SK-N-SH (cell line): ENCODE data around the gene ARHGEF1. TPM values are rescaled to one million over a fixed set of nuclear protein-coding genes. Genes with fewer than 3 reads are reported as not detected.

ENCODE experiments used
- CTCF ChIA-PET: fragments of 300-600, 350-600 bp; formaldehyde crosslinking; extraction: SDS; loops from one replicate; lab custom pipeline; 2021; lab: Yijun Ruan, JAX
- POLR2A ChIA-PET: fragments of 350-600 bp; sonication (Branson Sonifier 250); formaldehyde crosslinking; extraction: SDS; loops from one replicate; lab custom pipeline; 2020; ENCODE audit warnings: antibody characterized with exemption, inconsistent platforms; lab: Yijun Ruan, JAX
- DNase-seq: peaks from one replicate; pipeline ENCODE4 v3.0.0; 2012
- H2AFZ ChIP-seq: fragments of 200-600 bp; sonication (generic); 2 replicates; pipeline ENCODE4 v1.8.1; 2016; ENCODE audit warnings: antibody characterized with exemption, mild to moderate bottlenecking, low read depth
- H3F3A ChIP-seq: fragments of 200-600 bp; sonication (generic); replicated peaks from 2 replicates; pipeline ENCODE3; 2016; ENCODE audit warnings: antibody characterized with exemption, mild to moderate bottlenecking; ENCODE audit not compliant: insufficient read depth
- H3K27ac ChIP-seq, 2 experiments: fragments of 200-500 bp in 1 of 2; fragments of 200-600 bp in 1 of 2; sonication (Bioruptor generic) in 1 of 2; sonication (generic), shearing (Covaris generic) in 1 of 2; 2 replicates each; pipeline versions ENCODE4 v1.5.1 to v1.6.1; 2014 to 2016; ENCODE audit warnings: low read depth in 2 of 2, inconsistent platforms in 1 of 2, low read length in 1 of 2, mild to moderate bottlenecking in 1 of 2, mixed read lengths in 1 of 2
- H3K27me3 ChIP-seq: fragments of 200-600 bp; sonication (generic), shearing (Covaris generic); 2 replicates; pipeline ENCODE4 v1.6.1; 2016; ENCODE audit warnings: mixed run types; ENCODE audit not compliant: insufficient read depth
- H3K36me3 ChIP-seq, 2 experiments: fragments of 200-500 bp in 1 of 2; fragments of 200-600 bp in 1 of 2; sonication (Bioruptor generic) in 1 of 2; sonication (generic) in 1 of 2; replicated peaks in 1 of 2; 2 replicates each; pipeline versions ENCODE3 to v1.5.1; 2014 to 2016; ENCODE audit warnings: low read length in 1 of 2, mild to moderate bottlenecking in 1 of 2; ENCODE audit not compliant: insufficient read depth in 2 of 2, control insufficient read depth in 1 of 2
- H3K4me1 ChIP-seq, 2 experiments: fragments of 200-500 bp in 1 of 2; fragments of 200-600 bp in 1 of 2; sonication (Bioruptor generic) in 1 of 2; sonication (generic), shearing (Covaris generic) in 1 of 2; 2 replicates each; pipeline versions ENCODE4 v1.5.1 to v1.6.1; 2014 to 2016; ENCODE audit warnings: low read depth in 1 of 2, low read length in 1 of 2, mixed run types in 1 of 2; ENCODE audit not compliant: insufficient read depth in 2 of 2, control insufficient read depth in 1 of 2
- H3K4me2 ChIP-seq: fragments of 200-600 bp; sonication (generic), shearing (Covaris generic); 2 replicates; pipeline ENCODE4 v1.6.1; 2017; ENCODE audit warnings: mixed run types
- H3K4me3 ChIP-seq, 2 experiments: fragments of 200-500 bp in 1 of 2; fragments of 200-600 bp in 1 of 2; sonication (Bioruptor generic) in 1 of 2; sonication (generic), shearing (Covaris generic) in 1 of 2; 2 replicates each; pipeline versions ENCODE4 v1.5.1 to v1.8.1; 2014 to 2016; ENCODE audit warnings: low read depth in 2 of 2, inconsistent platforms in 1 of 2, low read length in 1 of 2, mild to moderate bottlenecking in 1 of 2, mixed read lengths in 1 of 2, moderate library complexity in 1 of 2
- H3K79me2 ChIP-seq: fragments of 200-600 bp; sonication (generic); 2 replicates; pipeline ENCODE4 v1.8.1; 2017; ENCODE audit warnings: mild to moderate bottlenecking; ENCODE audit not compliant: insufficient read depth
- H3K9ac ChIP-seq: fragments of 200-600 bp; sonication (generic); 2 replicates; pipeline ENCODE4 v1.6.1; 2017; ENCODE audit warnings: mixed run types
- H3K9me2 ChIP-seq: fragments of 200-600 bp; sonication (generic); 2 replicates; pipeline ENCODE4 v1.6.1; 2017; ENCODE audit warnings: mixed run types
- H3K9me3 ChIP-seq: fragments of 200-600 bp; sonication (generic); 2 replicates; pipeline ENCODE4 v1.6.1; 2017; ENCODE audit warnings: mixed run types, mild to moderate bottlenecking, moderate library complexity
- H4K20me1 ChIP-seq: fragments of 200-600 bp; sonication (generic); 2 replicates; pipeline ENCODE4 v1.6.1; 2017; ENCODE audit warnings: mild to moderate bottlenecking, mixed run types; ENCODE audit not compliant: insufficient read depth
- CHD2 ChIP-seq: fragments of 150-350 bp; IDR thresholded peaks from 2 replicates; pipeline ENCODE4 v1.6.1; 2018; ENCODE audit warnings: low read length; ENCODE audit not compliant: partially characterized antibody
- FOSL2 ChIP-seq: IDR thresholded peaks from 2 replicates; pipeline ENCODE4 v1.4.0; 2012; ENCODE audit warnings: low read depth, mild to moderate bottlenecking, moderate library complexity, borderline replicate concordance
- FOXJ3 ChIP-seq: sonication (generic); formaldehyde crosslinking; IDR thresholded peaks from 2 replicates; pipeline ENCODE4 v1.5.1; 2020; ENCODE audit warnings: mild to moderate bottlenecking, missing genetic modification reagents
- GATA2 ChIP-seq: sonication (generic); formaldehyde crosslinking; IDR thresholded peaks from 2 replicates; pipeline ENCODE4 v1.5.0; 2020; ENCODE audit warnings: mild to moderate bottlenecking, missing genetic modification reagents
- MEF2A ChIP-seq: IDR thresholded peaks from 2 replicates; pipeline ENCODE4 v1.4.0; 2012; ENCODE audit warnings: low read depth, borderline replicate concordance
- MXI1 ChIP-seq: IDR thresholded peaks from 2 replicates; pipeline ENCODE4 v1.6.1; 2012; ENCODE audit warnings: mild to moderate bottlenecking, low read depth, low read length, improper control_type of control experiment
- NRF1 ChIP-seq: IDR thresholded peaks from 2 replicates; pipeline ENCODE4 v1.6.1; 2012; ENCODE audit warnings: low read depth, mild to moderate bottlenecking, low read length
- POLR2AphosphoS5 ChIP-seq: IDR thresholded peaks from 2 replicates; pipeline ENCODE4 v1.6.1; 2012; ENCODE audit warnings: low read depth, low read length
- RCOR1 ChIP-seq: fragments of 150-350 bp; IDR thresholded peaks from 2 replicates; pipeline ENCODE4 v1.6.1; 2017; ENCODE audit warnings: antibody characterized with exemption, low read length
- RXRA ChIP-seq: IDR thresholded peaks from 2 replicates; pipeline ENCODE4 v1.4.0; 2012; ENCODE audit warnings: low read depth, mild to moderate bottlenecking, borderline replicate concordance
- TCF12 ChIP-seq: IDR thresholded peaks from 2 replicates; pipeline ENCODE4 v1.4.0; 2012
- YY1 ChIP-seq: IDR thresholded peaks from 2 replicates; pipeline ENCODE4 v1.4.0; 2012; ENCODE audit warnings: low read depth, mild to moderate bottlenecking
- WGBS: methylation state at CpG from one replicate; pipeline ENCODE4 v1.1.6; 2017; ENCODE audit warnings: low lambda C conversion rate; 5-methylcytosine and 5-hydroxymethylcytosine counted together
- polyA plus RNA-seq, 3 experiments: library from polyadenylated mRNA; depleted of rRNA; stranded (reverse); fragments of >200 nt; gene quantifications; 2 replicates each; pipeline ENCODE4 v1.2.3, GENCODE V29; 2012
- TF ChIP-seq, protein P1 (sequence below): IDR thresholded peaks from 2 replicates; pipeline ENCODE4 v1.6.1; 2012; ENCODE audit warnings: mild to moderate bottlenecking, low read depth, low read length, moderate library complexity
- TF ChIP-seq, protein P2 (sequence below): fragments of 200-600 bp; sonication (generic); IDR thresholded peaks from 2 replicates; pipeline ENCODE4 v1.6.1; 2017; ENCODE audit warnings: antibody characterized with exemption, mild to moderate bottlenecking, moderate library complexity
- TF ChIP-seq, protein P3 (sequence below): fragments of 150-350 bp; IDR thresholded peaks from 2 replicates; pipeline ENCODE4 v1.6.1; 2016; ENCODE audit warnings: mild to moderate bottlenecking, low read depth, low read length
- TF ChIP-seq, protein P4 (sequence below): fragments of 150-350 bp; IDR thresholded peaks from 2 replicates; pipeline ENCODE4 v1.6.1; 2017; ENCODE audit warnings: antibody characterized with exemption, low read length, low read depth, borderline replicate concordance
- TF ChIP-seq, protein P5 (sequence below): IDR thresholded peaks from 2 replicates; pipeline ENCODE4 v1.4.0; 2012; ENCODE audit warnings: low read depth

ARHGEF1 gene
- polyA plus RNA-seq, 1 of the 3 experiments (the other 2 are of a cell fraction) = 102 TPM

DNA sequence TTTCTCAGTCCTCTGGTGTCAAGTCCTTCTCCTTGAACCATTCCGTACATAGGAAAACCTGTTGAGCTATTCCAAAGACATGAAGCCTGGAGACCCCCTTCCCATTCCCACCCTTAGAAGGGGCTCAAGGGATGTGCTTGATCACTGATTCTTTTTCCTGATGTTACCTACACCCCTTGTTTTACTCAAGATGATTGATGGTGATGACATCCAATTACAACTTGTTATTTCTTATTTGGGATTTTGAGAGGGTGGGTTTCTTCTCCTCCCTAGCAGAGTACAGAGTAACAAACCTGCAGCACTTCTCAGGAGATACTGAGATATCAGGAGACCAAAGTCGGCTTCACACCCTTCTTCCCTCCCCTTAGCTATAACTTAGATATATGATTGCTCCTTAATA is 29.6 kb upstream of the ARHGEF1 start:
- ChIA-PET POLR2A (no interaction called here), CTCF (interaction anchor here (1.0 to 5.5 kb wide), 2 partner anchors 12 to 17 kb away, joined by 3 to 34 read pairs; no protein-coding TSS in a partner anchor)
- H4K20me1 ChIP-seq = no peaks in the 10 kb centered on the region
- H3K79me2 ChIP-seq = no peaks in the 10 kb centered on the region
- no peaks in the 10 kb centered on the region for H3K4me1 ChIP-seq
- H2AFZ ChIP-seq = no peak overlapping the region
- no peak for DNase-seq
- H3K9ac ChIP-seq = no peak overlapping the region
- H3F3A ChIP-seq = no peaks in the 10 kb centered on the region
- no peak overlapping the region for H3K4me2 ChIP-seq
- H3K27me3 ChIP-seq = peaks cover 67% of the 10 kb centered on the region
- H3K4me3 ChIP-seq = no peak overlapping the region
- 14% methylated on average over 2 of the region's 2 CpGs for WGBS
- H3K36me3 ChIP-seq = no peaks in the 10 kb centered on the region
- TF ChIP-seq RXRA = no peak
- no peak for TF ChIP-seq RCOR1
- no peak for TF ChIP-seq MXI1
- no peak for TF ChIP-seq GATA2
- TF ChIP-seq, protein P1, sequence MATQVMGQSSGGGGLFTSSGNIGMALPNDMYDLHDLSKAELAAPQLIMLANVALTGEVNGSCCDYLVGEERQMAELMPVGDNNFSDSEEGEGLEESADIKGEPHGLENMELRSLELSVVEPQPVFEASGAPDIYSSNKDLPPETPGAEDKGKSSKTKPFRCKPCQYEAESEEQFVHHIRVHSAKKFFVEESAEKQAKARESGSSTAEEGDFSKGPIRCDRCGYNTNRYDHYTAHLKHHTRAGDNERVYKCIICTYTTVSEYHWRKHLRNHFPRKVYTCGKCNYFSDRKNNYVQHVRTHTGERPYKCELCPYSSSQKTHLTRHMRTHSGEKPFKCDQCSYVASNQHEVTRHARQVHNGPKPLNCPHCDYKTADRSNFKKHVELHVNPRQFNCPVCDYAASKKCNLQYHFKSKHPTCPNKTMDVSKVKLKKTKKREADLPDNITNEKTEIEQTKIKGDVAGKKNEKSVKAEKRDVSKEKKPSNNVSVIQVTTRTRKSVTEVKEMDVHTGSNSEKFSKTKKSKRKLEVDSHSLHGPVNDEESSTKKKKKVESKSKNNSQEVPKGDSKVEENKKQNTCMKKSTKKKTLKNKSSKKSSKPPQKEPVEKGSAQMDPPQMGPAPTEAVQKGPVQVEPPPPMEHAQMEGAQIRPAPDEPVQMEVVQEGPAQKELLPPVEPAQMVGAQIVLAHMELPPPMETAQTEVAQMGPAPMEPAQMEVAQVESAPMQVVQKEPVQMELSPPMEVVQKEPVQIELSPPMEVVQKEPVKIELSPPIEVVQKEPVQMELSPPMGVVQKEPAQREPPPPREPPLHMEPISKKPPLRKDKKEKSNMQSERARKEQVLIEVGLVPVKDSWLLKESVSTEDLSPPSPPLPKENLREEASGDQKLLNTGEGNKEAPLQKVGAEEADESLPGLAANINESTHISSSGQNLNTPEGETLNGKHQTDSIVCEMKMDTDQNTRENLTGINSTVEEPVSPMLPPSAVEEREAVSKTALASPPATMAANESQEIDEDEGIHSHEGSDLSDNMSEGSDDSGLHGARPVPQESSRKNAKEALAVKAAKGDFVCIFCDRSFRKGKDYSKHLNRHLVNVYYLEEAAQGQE = no peak
- no peak for TF ChIP-seq POLR2AphosphoS5
- no peak for TF ChIP-seq NRF1
- no peaks in the 10 kb centered on the region for H3K9me2 ChIP-seq
- H3K9me3 ChIP-seq = no peaks in the 10 kb centered on the region
- H3K27ac ChIP-seq = no peak overlapping the region

DNA sequence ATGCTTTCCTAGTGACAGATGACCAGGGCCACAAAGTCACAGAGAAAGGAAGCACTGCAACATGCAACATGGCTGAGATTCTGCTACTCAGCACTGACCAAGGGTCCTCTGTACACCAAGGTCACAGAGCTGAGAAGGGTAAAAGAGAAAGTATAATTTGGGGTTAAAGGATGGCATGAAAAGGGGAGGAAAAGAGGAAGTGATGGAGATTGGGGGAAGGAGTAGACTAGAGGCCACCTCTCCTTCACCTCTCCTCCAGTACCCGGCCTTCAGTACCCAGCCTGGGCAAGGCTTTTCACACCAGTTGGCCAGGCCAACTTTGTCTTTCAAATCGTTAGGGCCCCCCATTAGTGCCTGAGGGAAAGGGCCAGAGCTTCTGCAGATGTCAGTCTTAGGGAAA is 29.2 kb upstream of the ARHGEF1 start:
- no peak overlapping the region for H3K4me2 ChIP-seq
- no peaks in the 10 kb centered on the region; a peak in 1 of 4 replicates for H3K4me1 ChIP-seq
- no peak for DNase-seq
- no peaks in the 10 kb centered on the region for H3K79me2 ChIP-seq
- no peaks in the 10 kb centered on the region for H3K36me3 ChIP-seq
- 3% methylated on average over 2 of the region's 2 CpGs for WGBS
- H3K9me2 ChIP-seq = no peaks in the 10 kb centered on the region
- ChIA-PET POLR2A (no interaction called here), CTCF (interaction anchor here (0.6 to 5.5 kb wide), 3 partner anchors 17 to 59 kb away, joined by 3 to 34 read pairs (median 3); no protein-coding TSS in a partner anchor)
- H3K9ac ChIP-seq = no peak overlapping the region
- peaks cover 67% of the 10 kb centered on the region for H3K27me3 ChIP-seq
- no peak overlapping the region for H3K4me3 ChIP-seq
- no peaks in the 10 kb centered on the region for H3F3A ChIP-seq
- TF ChIP-seq MEF2A = no peak
- TF ChIP-seq RXRA = no peak
- TF ChIP-seq TCF12 = no peak
- no peak for TF ChIP-seq CHD2
- TF ChIP-seq, protein P2, sequence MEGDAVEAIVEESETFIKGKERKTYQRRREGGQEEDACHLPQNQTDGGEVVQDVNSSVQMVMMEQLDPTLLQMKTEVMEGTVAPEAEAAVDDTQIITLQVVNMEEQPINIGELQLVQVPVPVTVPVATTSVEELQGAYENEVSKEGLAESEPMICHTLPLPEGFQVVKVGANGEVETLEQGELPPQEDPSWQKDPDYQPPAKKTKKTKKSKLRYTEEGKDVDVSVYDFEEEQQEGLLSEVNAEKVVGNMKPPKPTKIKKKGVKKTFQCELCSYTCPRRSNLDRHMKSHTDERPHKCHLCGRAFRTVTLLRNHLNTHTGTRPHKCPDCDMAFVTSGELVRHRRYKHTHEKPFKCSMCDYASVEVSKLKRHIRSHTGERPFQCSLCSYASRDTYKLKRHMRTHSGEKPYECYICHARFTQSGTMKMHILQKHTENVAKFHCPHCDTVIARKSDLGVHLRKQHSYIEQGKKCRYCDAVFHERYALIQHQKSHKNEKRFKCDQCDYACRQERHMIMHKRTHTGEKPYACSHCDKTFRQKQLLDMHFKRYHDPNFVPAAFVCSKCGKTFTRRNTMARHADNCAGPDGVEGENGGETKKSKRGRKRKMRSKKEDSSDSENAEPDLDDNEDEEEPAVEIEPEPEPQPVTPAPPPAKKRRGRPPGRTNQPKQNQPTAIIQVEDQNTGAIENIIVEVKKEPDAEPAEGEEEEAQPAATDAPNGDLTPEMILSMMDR = no peak
- TF ChIP-seq, protein P3, sequence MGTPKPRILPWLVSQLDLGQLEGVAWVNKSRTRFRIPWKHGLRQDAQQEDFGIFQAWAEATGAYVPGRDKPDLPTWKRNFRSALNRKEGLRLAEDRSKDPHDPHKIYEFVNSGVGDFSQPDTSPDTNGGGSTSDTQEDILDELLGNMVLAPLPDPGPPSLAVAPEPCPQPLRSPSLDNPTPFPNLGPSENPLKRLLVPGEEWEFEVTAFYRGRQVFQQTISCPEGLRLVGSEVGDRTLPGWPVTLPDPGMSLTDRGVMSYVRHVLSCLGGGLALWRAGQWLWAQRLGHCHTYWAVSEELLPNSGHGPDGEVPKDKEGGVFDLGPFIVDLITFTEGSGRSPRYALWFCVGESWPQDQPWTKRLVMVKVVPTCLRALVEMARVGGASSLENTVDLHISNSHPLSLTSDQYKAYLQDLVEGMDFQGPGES = no peak
- no peak for TF ChIP-seq FOSL2
- no peak for TF ChIP-seq YY1
- TF ChIP-seq, protein P4, sequence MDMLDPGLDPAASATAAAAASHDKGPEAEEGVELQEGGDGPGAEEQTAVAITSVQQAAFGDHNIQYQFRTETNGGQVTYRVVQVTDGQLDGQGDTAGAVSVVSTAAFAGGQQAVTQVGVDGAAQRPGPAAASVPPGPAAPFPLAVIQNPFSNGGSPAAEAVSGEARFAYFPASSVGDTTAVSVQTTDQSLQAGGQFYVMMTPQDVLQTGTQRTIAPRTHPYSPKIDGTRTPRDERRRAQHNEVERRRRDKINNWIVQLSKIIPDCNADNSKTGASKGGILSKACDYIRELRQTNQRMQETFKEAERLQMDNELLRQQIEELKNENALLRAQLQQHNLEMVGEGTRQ = no peak
- no peak for TF ChIP-seq FOXJ3
- TF ChIP-seq NRF1 = no peak
- TF ChIP-seq, protein P5, sequence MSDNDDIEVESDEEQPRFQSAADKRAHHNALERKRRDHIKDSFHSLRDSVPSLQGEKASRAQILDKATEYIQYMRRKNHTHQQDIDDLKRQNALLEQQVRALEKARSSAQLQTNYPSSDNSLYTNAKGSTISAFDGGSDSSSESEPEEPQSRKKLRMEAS = no peak
- no peak for TF ChIP-seq GATA2
- no peak overlapping the region for H3K27ac ChIP-seq
- H2AFZ ChIP-seq = no peak overlapping the region
- no peaks in the 10 kb centered on the region for H3K9me3 ChIP-seq
- H4K20me1 ChIP-seq = no peaks in the 10 kb centered on the region
